Activated naive CD4-positive, alpha-beta T cell treated with Interleukin-2 at 50 U/mL for 16 hours (primary cell): ENCODE measurements around the gene TMEM117.
"Not testable (repeated sequence)": the region's sequence is repeated elsewhere in the genome, so short reads cannot be mapped to it uniquely, and the experiment has no call there.

Experiments used
- DNase-seq: peaks from one replicate; pipeline ENCODE4 v3.0.0-alpha.2; 2020

The TMEM117 gene

DNA sequence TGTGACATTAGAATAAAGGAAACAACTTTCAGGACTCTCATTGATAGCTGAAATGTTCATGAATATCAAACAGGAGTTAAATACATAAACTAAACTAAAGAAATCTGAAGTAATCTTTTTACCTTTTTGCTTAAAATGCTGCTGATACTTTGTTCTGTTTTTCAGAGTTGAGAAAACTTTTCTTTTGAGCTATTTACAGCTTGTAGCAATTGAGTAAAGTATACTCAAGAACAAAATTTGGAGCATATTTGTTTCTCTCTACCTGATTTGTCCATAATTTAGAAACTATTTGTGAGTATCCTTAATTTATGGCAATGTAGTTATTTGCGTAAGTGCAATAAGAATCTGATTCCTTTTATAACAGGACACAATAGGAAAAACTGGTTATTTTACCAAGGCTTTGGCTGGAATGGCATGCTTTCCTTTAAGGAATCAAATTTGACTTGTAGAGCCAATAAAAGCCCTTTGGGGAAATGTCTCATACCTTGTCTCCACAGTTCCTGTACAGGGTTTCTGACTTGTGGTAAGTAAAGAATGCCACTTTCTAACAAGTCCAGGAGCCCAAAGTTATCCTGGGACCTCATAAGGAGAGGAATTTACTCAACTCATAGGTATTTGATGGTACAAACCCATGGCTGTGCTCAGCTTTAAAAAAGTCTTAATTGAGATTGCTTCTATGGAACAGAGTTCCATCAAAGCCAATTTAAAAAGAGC lies 195.7 kb downstream of the TMEM117 start:
- no peak for DNase-seq

DNA sequence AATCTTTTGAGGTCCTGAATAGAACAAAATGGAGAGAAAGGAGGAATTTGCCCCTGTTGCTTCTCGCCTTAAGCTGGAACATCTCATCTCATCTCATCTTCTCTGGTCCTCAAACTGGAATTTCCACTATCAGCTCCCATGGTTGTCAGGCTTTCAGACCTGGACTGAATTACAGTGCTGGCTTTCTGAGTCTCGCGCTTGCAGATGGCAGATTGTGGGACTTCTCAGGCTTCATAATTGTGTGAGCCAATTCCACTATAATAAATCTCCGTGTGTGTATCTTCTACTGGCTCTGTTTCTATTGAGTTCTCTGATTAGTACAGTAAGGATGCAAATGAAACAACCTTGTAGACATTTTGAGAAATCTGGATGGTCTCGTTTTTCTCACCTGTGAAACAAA lies 199.0 kb downstream of the TMEM117 start:
- DNase-seq: no peak

DNA sequence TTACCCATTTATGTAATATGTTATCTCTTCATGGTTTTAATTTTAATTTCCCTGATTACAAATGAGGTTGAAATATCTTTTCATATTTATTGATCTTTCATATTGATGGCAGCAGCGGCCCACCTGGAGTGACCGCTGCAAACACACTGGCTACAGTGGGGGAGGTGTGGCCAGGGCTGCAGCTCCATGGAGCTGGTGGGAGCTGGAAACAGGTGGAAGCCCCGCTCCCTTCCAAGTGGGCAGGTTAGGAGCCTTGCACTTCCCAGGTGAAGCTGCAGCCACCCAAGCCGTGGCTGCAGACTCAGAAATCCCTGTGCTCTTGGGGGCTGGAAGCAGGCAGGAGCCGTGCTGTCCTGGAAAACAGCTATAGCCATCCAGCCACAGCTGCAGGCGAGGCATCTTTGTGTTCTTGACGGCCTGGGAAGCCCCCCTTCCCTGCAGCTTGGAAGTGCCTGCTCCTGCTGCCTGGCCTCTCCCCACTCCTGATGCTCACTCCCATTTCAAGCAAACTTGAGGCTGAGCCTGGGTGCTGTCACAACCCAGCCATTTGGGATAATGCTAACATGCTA lies 201.1 kb downstream of the TMEM117 start:
- no peak for DNase-seq

DNA sequence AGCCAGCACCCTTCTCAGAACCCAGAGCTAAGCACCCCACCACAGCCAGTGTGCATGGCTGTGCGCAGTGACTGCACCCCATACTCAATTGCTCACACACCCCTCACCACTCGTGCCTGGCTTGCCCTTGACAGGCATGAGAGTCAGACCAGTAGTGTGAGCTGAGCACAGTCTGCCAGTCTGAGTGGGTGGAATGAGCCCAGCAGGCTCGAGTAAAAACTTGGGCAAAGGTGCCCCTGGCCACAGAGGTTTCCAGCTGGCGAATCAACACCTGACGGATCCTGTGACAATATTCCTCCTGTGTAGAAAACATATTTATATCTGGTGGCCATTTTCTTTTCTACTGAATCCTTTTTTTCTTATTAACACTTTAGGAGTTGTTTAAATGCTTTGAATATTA lies 202.5 kb downstream of the TMEM117 start:
- no peak for DNase-seq

DNA sequence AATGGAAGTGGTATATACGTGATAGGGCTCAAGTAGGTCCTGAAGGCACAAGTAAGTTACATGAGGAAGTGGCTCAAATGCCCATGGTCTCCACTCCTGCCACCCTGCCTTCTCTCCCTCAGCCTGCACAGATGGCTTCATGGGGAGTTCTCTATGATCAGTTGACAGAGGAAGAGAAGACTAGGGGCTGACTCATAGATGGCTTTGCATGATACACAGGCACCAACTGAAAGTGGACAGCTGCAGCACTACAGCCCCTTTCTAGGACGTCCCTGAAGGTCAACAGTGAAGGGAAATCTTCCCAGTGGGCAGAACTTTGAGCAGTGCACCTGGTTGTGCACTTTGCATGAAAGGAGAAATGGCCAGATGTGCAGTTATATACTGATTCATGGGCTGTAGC lies 208.6 kb downstream of the TMEM117 start:
- not testable (repeated sequence) for DNase-seq

DNA sequence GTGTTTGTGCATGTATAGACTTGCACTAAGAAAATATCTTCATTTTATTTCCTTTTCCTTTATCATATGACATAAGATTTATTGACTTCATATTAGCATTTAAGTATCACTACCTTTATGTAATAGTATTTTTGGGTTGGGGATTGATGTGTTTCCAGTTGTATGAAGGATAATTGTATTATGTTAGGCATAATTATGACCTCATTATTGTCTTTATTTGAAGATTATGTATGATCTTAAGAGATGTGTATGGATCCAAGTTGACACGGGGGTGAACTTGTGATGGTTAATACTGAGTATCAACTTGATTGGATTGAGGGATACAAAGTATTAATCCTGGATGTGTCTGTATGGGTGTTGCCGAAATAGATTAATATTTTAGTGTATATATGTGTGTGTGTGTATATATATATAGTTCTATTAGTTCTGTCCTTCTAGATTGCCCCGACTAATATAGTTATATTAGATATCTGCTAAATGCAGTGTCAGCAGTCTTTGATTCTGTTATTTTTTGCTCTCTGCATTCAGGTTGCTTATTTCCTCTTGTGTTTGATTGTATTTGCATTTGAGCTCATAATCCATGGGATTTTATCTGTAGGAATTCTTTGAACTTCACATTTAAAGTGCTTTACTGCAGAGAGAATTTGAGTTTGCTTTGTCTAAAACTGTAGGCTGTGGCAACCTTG lies 211.0 kb downstream of the TMEM117 start:
- DNase-seq: no peak

DNA sequence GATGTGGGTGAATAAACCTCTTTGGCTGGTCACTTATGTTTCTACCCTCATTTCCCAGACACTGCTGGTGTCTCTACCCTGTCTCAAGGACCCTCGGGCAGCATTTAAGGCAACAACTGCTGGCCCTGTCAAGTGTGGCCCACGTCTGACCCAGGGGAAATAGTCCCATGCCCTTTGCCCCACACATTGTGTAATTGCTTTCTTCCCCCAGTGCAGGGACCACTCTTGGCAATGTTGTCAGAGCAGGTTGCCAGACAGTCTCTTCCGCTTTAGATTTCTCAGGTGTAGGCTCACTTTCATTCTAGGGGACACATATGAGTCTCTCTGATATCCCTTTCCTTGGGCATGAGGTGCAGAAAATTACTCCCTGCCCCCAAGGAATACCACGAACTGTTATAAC lies 216.7 kb downstream of the TMEM117 start:
- DNase-seq: no peak

DNA sequence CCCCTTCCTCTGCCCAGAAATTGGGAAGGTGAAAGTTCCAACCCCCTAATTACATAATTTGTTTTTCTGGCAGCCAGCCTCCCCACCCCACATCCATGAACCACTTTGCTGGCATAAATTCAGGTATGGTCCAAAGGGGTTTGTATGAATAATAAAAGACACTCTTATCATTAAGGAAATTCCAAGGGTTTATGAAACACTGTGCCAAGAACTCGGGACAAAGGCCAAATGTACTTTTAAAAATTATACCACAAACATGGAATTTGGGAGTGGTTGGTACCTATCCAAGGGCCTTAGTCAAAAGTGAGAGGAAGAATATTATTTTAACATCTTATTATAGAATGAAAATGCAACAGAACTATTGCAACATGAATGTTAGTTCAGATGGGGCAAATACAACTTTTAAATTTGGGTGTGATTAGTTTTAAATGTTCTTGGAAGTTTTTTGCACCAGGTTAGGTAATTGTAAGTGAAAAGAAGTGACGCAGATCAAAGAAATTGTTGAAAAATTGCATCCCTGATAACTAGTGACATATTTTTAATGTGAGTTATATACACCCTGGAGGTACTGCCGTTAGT lies 217.8 kb downstream of the TMEM117 start:
- no peak for DNase-seq

DNA sequence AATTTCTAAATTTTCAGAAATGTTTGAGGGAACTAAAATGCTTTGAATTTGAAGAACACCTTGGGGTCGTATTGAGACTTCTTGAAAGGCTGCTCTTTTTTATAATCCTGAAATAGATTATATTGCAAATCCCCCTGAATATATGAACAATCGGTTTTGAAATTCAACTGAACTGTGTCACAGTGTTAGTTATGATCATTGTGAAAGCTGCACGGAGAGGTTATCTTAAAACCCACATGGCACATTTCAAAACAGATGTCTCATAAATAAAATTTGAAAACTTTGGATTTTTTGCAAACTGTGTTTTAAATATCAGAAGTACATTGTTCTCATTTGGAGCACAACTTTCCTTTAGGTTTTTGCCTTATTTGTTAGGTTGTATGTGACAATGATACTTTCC lies 218.4 kb downstream of the TMEM117 start:
- DNase-seq: no peak

DNA sequence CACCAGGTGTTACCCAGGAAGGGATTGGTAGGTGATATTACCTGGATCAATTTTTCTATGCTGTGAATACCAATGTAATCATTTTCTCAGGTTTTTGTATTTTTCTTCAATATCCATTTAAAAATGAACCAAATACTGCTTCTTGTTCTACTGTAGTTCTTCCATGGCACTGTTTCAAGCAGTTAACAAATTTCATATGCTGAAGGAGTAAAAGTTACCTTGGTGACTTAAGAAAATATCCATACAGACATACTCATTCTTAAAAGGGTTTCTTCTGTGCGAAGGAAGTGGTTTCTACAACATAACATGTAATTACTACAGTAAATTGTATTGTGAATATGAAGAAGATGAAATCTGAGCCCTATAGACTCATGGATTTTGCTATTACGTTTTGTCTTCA lies 222.5 kb downstream of the TMEM117 start:
- no peak for DNase-seq

DNA sequence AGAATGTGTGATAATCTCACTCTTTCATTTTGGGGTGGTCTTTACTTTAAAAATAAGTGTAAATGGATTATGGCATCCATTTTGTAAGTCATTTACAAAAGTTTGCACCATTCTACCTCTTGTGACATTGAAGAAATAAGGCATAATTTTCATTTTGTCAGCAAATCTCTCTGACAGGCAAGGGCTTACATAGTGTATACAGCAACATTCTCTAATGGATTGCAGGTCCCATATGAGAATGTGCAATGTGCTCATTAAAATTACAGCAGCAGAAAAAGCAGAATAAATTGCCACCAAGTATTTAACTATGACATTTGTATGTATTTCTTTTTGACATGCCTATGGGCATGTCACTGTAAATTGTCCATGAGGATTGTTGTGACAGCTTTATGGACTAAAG lies 223.6 kb downstream of the TMEM117 start:
- DNase-seq: no peak

DNA sequence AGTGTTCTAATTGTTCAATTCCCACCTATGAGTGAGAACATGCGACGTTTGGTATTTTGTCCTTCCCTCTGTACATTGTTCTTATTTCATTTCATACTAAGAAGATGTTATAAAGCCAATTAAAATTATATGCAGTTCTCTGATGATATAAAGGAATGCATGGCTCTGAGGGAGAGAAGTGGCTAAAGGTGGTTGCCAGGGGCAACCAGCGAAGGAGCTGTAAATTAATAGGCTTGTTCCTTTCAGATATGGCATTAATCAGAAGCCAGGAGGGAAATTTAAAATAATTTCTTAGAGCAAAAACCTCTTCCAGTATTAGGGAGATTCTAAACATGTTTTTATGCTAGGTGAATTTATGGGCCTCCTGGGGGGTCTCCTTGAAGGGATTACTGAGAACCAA lies 227.8 kb downstream of the TMEM117 start:
- DNase-seq: no peak

DNA sequence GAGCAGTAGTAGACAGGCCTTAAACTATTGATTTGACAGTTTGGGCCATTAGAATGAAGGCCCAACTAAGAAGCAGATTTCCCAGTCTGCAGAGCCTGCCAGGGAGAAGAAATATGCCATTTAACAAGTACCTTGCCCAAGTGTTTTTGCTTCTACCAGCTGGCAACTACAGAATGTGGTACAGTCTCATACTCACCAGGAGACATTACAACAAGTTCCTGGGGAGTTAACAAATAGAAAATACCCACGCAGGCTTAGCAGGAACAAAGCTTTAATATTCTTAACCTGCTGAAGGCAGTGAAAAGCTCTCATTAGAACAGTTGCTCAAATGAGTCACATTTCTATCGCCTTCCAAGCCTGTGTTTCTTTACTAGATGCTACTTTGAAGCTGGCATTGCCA lies 241.0 kb downstream of the TMEM117 start:
- DNase-seq: no peak

DNA sequence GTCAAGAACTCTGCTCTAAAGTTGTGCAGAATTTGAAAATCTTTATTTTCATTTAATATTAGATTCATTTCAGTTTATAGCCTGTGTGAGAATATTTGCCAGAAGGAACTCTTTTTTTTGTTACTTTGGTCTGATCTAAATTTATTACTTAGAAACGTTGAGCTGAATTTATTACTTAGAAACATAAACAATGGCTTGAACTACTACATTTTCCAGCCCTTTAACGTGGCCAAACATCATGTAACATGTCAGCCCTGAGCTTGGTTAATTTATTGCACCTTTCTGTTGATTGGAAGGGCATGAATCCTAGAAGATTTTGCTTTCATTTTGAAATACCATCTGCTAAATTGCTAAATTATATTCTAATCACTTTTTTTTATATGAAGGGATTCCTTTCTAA lies 241.4 kb downstream of the TMEM117 start:
- DNase-seq: no peak

DNA sequence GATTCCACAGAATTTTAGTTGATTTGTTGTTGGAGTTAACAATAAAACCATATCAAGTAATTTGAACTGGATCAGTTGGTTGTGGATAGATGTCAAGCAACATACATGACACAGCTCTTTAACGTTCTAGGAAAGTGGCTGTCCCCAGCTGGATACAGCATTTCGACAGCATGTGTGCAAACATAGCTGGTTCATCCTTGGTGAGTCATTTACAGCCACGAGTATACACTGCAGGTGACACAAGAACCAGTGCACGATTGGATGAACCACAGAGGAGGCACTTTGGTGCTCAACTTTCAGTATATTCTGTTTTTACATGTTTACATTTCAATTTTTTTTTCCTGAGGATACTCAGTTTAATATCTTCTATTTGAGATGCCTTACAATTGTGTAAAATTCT lies 242.4 kb downstream of the TMEM117 start:
- DNase-seq: no peak

DNA sequence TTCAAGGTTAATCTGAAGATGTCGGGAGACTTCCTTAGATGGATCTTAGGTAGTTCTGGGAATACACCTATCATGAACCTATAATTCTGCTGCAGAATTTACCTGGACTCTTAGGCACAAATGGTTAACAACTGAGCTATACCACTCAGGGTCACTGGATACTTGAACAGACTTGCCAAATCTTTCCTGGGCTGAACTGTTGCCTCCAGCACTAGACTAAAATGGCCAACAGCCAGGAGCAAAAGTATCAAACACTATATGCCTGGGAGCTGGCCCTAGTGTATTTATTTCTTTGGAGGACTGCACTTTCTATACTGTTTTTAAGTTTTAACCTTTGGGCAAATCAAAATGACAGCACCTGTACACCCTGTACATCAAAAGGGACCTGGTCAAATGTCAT lies 252.8 kb downstream of the TMEM117 start:
- DNase-seq: no peak

DNA sequence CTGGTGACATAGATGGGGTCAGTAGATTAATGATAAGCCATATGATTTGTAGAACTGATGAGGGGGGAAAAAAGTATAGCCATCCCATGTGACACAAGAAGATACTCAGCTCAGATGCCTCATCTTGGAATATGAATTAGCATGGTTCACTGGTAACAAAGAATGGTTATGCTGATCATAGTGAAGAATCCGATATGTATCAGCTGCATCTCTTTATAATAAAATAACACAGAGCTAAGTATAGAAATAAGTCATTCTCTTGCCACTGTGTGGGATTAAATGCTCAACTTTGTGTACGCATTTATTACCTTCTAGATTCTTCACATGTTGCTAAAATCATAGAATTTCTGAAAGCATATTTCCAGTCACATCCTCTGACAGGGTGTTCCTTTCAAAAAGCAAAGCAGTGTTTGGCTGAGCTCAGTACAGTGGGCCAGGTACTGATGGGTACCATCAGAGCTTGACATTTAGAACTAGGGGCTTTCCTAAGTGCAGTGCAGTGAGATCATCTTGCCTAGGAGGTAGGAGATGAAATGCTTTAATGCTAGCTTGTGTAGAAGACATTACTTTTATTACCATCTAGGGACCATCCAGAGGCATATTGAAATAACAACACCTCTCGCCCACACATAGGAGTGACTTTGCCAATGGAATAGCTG lies 256.2 kb downstream of the TMEM117 start:
- DNase-seq: no peak

DNA sequence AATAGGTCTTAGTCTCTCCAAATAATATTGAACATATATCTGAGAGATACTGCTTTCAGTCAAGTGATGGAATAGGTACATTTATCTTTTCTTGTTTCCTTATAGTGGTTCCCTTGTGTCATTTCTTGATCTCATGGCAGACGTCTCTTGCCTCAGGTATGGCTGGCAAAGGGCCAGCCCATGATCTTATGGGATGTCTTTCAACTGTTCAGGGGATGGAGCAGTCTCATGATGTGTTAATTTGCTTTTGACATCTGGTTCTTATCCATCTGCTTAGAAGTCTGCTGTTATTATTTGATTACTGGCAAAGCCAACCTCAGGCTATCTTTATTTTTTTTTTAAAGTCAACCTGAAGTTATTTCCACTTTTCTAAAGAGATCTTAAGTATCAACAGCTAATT lies 262.9 kb downstream of the TMEM117 start:
- no peak for DNase-seq

DNA sequence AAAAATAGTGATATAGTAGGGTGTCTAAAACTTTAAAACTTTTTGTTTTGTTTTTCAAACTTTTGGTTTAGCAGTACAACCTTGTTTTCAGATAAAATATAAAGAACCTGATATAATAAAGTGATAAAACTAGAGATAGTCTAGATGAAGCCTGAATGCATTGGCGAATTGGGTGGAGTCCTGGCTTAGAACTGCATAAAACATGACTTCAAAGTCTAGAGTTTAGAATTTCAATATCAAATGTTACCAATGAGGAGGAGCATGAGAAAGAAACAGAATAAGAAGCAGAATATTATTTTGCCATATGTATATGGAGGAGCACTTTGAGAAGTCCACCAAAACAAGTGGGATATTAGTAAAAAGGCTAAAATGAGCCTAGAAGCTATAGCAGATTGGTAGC lies 263.6 kb downstream of the TMEM117 start:
- no peak for DNase-seq

DNA sequence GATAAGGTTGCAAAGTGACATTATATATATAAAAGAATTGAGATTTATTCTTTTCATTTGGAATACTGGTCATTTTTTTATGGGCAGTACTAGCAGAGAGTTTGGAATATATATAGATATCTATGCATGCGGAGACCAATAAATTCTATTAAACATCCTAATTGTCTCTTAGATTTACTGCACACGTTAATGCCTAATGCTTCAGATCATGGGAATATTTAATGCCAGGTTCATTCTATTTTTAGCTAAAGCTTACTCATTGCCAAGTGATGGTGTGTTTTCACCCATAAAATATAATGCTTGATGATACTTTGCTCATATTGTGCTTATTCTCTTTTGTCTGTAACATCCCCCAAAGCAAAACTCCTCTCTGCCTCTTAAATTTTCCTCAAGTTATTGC lies 264.4 kb downstream of the TMEM117 start:
- no peak for DNase-seq

DNA sequence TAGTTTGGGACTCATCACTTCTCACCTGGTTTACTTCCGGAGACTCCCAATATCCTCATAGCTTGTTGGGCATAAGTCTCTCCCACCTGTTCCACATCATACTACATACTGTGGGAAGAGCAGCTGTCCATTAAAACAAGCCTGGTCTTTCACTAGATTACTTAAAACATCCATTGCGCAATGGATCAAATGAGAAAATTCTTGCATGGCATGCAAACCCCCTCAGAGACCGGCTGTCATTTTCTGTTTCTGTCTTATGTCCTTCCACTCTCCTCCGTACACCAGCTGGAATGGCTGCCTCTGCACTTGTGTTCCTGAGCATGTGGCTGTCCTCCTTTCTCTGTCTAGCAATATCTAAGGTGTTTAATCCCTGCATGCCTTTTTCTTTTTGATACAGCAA lies 265.6 kb downstream of the TMEM117 start:
- DNase-seq: no peak

DNA sequence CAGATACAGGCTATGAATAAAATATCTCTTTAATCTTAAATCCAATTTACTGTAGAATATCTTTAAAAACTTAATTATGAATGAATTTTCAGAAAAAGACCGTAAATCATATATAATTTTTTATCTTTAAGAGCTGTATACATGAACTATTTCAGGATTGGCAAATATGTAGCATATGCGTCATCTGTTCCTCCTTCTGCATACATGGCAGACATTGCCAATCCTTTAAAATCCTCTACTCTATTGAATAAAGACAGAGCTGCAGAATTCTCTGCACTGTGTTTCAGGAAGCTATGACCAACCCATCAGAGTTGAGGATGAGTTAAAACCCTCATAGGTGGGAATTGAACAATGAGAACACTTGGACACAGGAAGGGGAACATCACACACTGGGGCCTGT lies 279.0 kb downstream of the TMEM117 start:
- DNase-seq: no peak

DNA sequence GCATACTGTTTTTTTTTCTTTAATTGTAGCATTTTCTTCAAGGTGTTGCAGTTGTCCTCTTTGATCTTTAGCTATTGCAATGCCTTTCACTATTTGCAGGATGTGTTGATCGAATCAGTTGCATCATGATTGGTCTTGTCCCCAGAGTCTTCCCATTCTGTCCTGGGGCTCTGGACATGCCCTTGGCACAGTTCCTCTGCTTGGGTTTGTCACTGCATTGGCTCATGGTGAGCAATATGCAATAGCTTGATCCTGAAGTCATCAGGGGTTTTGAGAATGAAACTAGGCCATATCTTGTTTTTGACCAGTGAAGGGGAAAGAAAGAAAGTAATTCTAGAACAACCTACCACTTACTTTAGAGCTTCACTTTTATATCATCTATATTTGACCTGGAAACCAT lies 281.5 kb downstream of the TMEM117 start:
- DNase-seq: no peak

DNA sequence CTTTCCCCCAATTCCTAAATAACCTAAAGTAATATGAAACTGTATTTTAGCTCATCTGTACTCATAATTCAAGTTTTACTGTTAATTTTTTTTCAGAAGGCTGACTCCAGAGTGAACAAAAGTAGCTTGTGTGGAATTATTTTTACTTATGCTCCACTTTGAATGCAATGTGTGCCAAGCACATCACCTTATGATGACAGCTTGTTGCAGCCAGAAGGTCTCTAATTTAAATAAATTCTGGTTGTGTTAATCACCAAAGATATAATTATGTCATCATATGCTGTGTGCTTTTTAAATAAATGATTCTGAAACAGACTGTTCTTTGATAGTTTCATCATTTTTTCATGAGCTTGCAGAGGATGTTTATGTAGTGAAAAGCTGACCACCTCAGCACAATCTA lies 283.1 kb downstream of the TMEM117 start:
- DNase-seq: no peak
